Stomach smooth muscle (tissue), 2 donors: ENCODE results near the gene GSN.

Source experiments
- H3K27ac ChIP-seq: one replicate; pipeline ENCODE4 v1.7.0; 2013; ENCODE audit warnings: mild to moderate bottlenecking, low read length, inconsistent platforms
- H3K27me3 ChIP-seq, 2 donors: one replicate each; pipeline ENCODE4 v1.7.0; 2013; ENCODE audit warnings: low read length in 2 of 2; ENCODE audit not compliant: insufficient read depth in 2 of 2, control insufficient read depth in 1 of 2
- H3K36me3 ChIP-seq, 2 donors: one replicate each; pipeline ENCODE4 v1.7.0; 2013; ENCODE audit warnings: low read length in 2 of 2; ENCODE audit not compliant: control insufficient read depth in 2 of 2, insufficient read depth in 2 of 2
- H3K4me1 ChIP-seq: one replicate; pipeline ENCODE4 v1.7.0; 2013; ENCODE audit warnings: low read length; ENCODE audit not compliant: control insufficient read depth, insufficient read depth
- H3K4me3 ChIP-seq, 2 donors: one replicate each; pipeline ENCODE4 v1.7.0; 2013; ENCODE audit warnings: low read length in 2 of 2
- H3K9ac ChIP-seq, 2 donors: one replicate each; pipeline ENCODE4 v1.7.0; 2013; ENCODE audit warnings: low read length in 2 of 2, mild to moderate bottlenecking in 1 of 2
- H3K9me3 ChIP-seq, 2 donors: one replicate each; pipeline ENCODE4 v1.7.0; 2013; ENCODE audit warnings: low read length in 2 of 2; ENCODE audit not compliant: control insufficient read depth in 2 of 2
- donor health status: healthy.
- donor health status: Pancreatic carcinoma.

GSN gene

GRCh38 chr9:121324755-121325154, 56.8 kb downstream of the GSN start:
- peaks cover 62 to 71% of the 10 kb centered on the region in 2 donors for H3K36me3 ChIP-seq
- peak overlapping the region in 1 of 2 donors; percentile 47 for H3K9ac ChIP-seq
- H3K4me1 ChIP-seq, result peaks cover 59% of the 10 kb centered on the region
- no peak overlapping the region for H3K4me3 ChIP-seq
- no peaks in the 10 kb centered on the region for H3K27me3 ChIP-seq
- H3K27ac ChIP-seq, result peak overlapping the region; percentile 99
- H3K9me3 ChIP-seq, result no peaks in the 10 kb centered on the region

- H3K9me3 ChIP-seq, result no peaks in the 10 kb centered on the region
- peak overlapping the region; percentile 99 for H3K27ac ChIP-seq
- H3K4me1 ChIP-seq, result peaks cover 54% of the 10 kb centered on the region
- H3K36me3 ChIP-seq, result peaks cover 67 to 75% of the 10 kb centered on the region in 2 donors
- H3K4me3 ChIP-seq, result peak overlapping the region in 1 of 2 donors; percentile 22
- H3K27me3 ChIP-seq, result no peaks in the 10 kb centered on the region
- peak overlapping the region; percentile 47 to 73 for H3K9ac ChIP-seq
Measured at GRCh38 chr9:121325387-121325786, 57.4 kb downstream of the GSN start.

GRCh38 chr9:121326130-121326838, 58.3 kb downstream of the GSN start:
- Histone ChIP-seq H3K9ac (peak overlapping the region; percentile 43 to 80), H3K4me3 (peak overlapping the region in 1 of 2 donors; percentile 44), H3K4me1 (peaks cover 48% of the 10 kb centered on the region), H3K9me3 (no peaks in the 10 kb centered on the region), H3K27me3 (no peaks in the 10 kb centered on the region), H3K36me3 (peaks cover 70 to 74% of the 10 kb centered on the region in 2 donors), H3K27ac (peak overlapping the region; percentile 99)

DNA sequence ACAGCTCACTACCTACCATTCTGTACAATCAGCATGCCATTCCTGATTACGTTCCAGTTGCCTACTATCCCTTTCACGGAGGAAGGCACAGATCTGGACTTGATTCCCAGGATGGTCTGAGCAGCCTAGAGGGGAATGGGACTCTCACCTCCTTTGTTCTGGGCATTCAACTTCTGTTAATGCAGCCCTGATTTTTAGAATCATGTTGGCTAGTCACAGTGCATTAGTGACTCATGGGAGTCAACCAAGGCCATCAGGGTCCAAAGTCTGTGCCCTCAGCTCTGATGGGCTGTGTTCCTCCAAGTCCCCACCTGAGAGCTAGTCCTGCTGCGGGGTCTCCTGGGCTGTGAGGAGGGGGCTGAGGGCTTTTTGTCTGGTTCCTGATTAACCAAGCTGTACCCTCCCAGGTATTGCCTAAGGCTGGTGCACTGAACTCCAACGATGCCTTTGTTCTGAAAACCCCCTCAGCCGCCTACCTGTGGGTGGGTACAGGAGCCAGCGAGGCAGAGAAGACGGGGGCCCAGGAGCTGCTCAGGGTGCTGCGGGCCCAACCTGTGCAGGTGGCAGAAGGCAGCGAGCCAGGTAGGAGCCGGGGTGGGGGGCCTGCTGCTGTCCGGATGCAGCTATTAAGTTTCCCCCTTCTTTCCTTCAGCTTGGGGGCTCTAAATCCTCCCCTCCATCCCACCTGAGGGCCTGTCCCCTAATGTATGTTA, 59.1 kb downstream of the GSN start:
- H3K27ac ChIP-seq, result peak overlapping the region; percentile 99
- H3K27me3 ChIP-seq, result no peaks in the 10 kb centered on the region
- H3K4me1 ChIP-seq, result peaks cover 53% of the 10 kb centered on the region
- peaks cover 71 to 79% of the 10 kb centered on the region in 2 donors for H3K36me3 ChIP-seq
- peak overlapping the region in 1 of 2 donors; percentile 29 for H3K4me3 ChIP-seq
- H3K9ac ChIP-seq, result peak overlapping the region; percentile 43 to 80
- H3K9me3 ChIP-seq, result no peaks in the 10 kb centered on the region

- H3K4me3 ChIP-seq, result no peak overlapping the region
- H3K9ac ChIP-seq, result peak overlapping the region in 1 of 2 donors; percentile 36
- peaks cover 47% of the 10 kb centered on the region for H3K4me1 ChIP-seq
- H3K9me3 ChIP-seq, result no peaks in the 10 kb centered on the region
- peak overlapping the region; percentile 99 for H3K27ac ChIP-seq
- H3K36me3 ChIP-seq, result peaks cover 76 to 82% of the 10 kb centered on the region in 2 donors
- H3K27me3 ChIP-seq, result no peaks in the 10 kb centered on the region
Measured at GRCh38 chr9:121328476-121328875, 60.5 kb downstream of the GSN start.

DNA sequence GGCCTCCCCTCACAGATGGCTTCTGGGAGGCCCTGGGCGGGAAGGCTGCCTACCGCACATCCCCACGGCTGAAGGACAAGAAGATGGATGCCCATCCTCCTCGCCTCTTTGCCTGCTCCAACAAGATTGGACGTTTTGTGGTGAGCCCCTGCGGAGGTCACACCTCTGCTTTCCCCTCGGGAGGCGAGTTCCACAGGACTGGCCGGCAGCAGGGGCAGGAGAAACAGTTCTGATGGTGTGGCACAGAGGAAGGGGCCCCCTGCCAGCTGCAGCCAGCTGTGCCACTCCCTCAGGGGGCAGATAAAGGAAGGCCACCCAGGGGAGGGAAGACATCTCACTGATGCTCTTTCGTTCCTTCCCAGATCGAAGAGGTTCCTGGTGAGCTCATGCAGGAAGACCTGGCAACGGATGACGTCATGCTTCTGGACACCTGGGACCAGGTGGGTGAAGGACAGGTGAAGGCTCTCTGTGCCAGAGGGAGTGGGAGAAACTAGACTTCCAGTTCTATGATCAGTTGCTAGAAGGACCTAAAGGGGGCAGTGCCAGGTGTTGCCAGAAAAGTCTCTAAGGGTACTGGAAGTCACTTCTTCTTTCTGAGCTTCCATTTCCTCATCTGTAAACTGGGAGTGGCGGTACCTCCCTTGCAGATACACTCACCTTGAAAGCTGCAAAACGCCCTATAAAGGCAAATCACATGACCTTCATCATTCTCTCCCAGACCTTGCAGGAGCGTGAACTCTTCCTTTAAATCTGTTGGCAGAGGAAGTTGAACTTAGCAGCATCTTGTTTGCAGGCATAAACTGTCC, 61.1 kb downstream of the GSN start:
- Histone ChIP-seq H3K4me1 (peaks cover 45% of the 10 kb centered on the region), H3K4me3 (no peak overlapping the region), H3K9me3 (no peaks in the 10 kb centered on the region), H3K36me3 (peaks cover 76 to 84% of the 10 kb centered on the region in 2 donors), H3K27me3 (no peaks in the 10 kb centered on the region), H3K27ac (peak overlapping the region; percentile 99), H3K9ac (peak overlapping the region in 1 of 2 donors; percentile 21)

- Histone ChIP-seq H3K9ac (no peak overlapping the region), H3K4me1 (peaks cover 25% of the 10 kb centered on the region), H3K27me3 (no peaks in the 10 kb centered on the region), H3K36me3 (peaks cover 69 to 73% of the 10 kb centered on the region in 2 donors), H3K4me3 (no peak overlapping the region), H3K27ac (peak overlapping the region; percentile 67), H3K9me3 (no peaks in the 10 kb centered on the region)
Measured at GRCh38 chr9:121331549-121331948, 63.6 kb downstream of the GSN start.

DNA sequence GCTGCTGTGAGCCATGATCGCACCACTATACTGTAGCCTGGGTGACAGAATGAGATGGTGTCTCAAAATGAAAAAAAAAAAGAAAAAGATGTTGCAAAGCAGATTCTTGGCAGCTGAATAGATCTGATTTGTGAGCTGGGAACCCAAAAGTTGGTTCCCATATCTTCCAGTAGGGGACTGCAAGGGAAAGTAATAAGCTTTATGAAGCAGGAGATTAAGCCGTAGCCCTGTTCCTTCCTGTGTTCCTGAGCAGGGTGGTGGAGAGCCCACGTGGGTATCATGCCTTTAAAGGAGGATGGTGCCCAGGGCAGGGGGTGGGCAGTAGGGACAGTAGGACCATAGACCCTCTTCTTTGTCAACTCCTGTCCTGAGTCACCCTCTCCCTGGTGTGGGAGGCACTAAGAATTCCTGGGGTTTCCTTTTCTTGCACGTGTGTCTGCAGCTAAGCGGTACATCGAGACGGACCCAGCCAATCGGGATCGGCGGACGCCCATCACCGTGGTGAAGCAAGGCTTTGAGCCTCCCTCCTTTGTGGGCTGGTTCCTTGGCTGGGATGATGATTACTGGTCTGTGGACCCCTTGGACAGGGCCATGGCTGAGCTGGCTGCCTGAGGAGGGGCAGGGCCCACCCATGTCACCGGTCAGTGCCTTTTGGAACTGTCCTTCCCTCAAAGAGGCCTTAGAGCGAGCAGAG, 64.2 kb downstream of the GSN start:
- no peak overlapping the region for H3K4me3 ChIP-seq
- H3K27ac ChIP-seq, result peak overlapping the region; percentile 67
- peaks cover 63 to 72% of the 10 kb centered on the region in 2 donors for H3K36me3 ChIP-seq
- no peak overlapping the region for H3K9ac ChIP-seq
- H3K9me3 ChIP-seq, result no peaks in the 10 kb centered on the region
- H3K27me3 ChIP-seq, result no peaks in the 10 kb centered on the region
- peaks cover 19% of the 10 kb centered on the region for H3K4me1 ChIP-seq

- Histone ChIP-seq H3K27me3 (no peaks in the 10 kb centered on the region), H3K36me3 (peaks cover 58 to 67% of the 10 kb centered on the region in 2 donors), H3K27ac (peak overlapping the region; percentile 67), H3K4me3 (no peak overlapping the region), H3K9ac (no peak overlapping the region), H3K9me3 (no peaks in the 10 kb centered on the region), H3K4me1 (peaks cover 14% of the 10 kb centered on the region)
Measured at GRCh38 chr9:121333950-121334773, 66.2 kb downstream of the GSN start.
